ENCODE data around the gene HADHA.
"Not testable (repeated sequence)": the region's sequence is repeated elsewhere in the genome, so short reads cannot be mapped to it uniquely, and the experiment has no call there.

HADHA gene
- total RNA-seq = 261 to 376 (median 321) reads per million in 17 experiments

DNA sequence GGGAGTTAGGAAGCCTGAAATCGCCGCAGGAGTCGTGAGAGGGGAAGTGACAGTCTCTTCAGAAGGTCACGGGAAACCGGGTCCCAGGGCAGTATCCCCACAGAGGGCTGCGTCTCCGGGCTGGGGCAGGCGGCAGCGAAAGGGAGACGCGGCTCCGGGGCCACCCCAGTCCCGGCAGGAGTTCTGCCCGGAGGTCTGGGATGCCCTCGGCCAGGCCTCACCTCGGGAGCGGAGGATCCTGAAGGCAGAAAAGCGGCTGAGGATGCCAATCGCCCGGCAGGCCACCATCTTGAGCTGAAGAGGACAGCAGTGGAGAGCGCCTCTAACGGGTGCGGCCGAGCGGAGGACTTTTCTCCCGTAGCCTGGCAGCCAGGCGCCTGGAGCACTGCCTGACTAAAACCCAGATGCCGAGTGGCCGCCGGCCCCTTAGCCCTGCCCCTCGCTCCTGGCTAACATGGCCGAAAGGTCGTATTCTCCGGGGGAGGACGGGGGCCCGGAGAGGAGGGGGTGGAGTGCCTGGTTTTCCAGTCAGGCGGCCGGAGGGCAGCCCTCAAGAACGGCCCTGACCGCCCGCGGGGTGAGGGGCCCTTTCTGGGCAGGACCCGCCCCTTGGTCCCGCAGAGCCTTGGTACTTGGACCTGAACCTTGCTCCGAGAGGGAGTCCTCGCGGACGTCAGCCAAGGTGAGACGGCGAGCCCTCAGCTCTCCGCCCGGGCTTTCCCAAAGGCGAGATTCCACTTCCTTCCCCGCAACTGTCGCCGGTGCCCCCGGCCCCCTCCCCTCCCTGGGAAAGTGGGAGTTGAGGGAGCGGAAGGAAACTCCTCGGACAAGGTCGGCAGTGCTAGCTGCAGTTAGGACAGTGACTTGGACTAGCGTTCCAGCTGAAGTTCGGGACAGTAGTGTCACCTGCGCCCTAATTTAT is at the start of gene HADHA, which contains the start of gene HADHB:
HADHA (minus strand) TSS at position 324 of the 922 bp plus-strand sequence; CDS start at position 288, 36 bp downstream.
HADHB (plus strand) TSS at position 631 of the 922 bp plus-strand sequence. CDS start 9,316 bp downstream, outside the sequence.
- peak; percentile 86 to 94 (median 93) for DNase-seq

DNA sequence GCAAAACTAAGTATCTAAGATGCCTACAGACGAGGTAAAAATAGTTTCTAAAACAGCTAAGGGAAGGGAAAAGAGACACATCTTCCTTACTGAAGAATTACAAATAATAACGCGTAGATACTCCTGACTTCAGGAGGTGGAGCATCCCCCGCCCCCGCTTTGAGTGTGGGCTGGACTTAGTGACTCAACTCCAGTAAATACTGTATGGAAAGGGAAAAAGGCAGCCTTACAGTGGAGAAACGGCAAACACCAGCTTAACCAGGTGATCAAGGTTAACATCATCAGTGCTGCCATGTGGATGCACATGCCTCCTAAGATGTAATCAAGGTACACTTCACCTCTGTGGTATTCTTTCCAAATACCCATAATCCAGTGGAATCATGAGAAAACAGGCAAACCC is 48.2 kb upstream of the HADHA start:
- DNase-seq = peak; percentile 53 to 84 (median 60)

DNA sequence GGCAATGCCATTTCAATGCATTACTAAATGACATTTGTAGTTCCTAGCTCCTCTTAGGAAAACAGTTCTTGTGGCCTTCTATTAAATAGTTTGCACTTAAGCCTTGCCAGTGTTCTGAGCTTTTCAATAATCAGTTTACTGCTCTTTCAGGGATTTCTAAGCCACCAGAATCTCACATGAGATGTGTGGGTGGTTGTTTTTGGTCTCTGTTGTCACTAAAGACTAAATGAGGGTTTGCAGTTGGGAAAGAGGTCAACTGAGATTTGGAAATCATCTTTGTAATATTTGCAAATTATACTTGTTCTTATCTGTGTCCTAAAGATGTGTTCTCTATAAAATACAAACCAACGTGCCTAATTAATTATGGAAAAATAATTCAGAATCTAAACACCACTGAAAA is 45.6 kb upstream of the HADHA start:
- DNase-seq = peak; percentile 52 to 83 (median 74)

DNA sequence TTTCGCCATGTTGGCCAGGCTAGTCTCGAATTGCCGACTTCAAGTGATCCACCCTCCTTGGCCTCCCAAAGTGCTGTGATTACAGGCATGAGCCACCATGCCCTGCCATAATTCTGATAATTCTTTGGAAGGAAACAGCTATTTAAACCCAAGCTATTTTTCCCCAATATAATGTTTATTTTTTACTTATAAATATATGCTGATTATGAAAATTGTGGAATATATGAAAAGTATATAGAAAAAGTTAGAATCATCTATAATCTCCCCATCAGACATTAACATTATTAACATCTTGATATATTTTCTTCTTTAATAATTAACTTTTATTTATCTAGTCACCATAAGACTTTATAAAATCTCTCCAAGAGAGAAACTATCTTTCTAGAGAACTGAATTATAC is 41.5 kb upstream of the HADHA start:
- DNase-seq = no peak

DNA sequence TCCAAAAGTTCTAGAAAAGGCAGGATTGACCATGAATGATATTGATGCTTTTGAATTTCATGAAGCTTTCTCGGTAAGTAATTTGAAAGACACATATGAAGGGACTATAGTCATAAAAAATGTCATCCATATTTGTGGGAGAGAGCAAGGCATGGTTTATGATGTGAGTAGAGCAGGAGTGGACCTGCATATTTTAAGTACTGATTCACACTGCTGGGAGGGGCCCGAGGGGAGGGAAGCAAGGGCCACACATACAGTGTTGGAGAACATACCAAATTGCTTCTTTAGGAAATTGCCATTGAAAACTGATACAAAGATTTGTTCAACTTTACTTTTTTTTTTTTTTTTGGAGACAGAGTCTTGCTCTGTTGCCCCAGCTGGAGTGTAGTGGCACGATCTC is 39.7 kb upstream of the HADHA start:
- DNase-seq = no peak

DNA sequence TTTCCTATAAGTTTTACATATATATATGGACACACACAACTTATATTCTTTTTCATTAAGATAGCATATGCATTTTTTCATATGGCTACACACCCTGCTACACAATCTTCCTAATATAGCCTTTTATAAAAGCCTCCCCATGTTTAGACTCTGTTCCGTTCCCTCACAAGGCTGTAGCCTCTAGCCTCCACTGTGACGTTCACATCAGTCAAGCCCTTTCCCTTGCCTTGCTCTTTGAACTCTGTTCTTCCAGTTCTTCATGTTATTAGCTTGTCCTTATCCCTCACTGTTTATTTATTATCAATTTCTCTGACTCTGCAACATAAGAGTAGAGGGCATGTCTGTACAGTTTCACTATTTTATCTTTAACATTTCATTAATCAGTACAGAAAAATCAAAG is 39.2 kb upstream of the HADHA start:
- DNase-seq = no peak

DNA sequence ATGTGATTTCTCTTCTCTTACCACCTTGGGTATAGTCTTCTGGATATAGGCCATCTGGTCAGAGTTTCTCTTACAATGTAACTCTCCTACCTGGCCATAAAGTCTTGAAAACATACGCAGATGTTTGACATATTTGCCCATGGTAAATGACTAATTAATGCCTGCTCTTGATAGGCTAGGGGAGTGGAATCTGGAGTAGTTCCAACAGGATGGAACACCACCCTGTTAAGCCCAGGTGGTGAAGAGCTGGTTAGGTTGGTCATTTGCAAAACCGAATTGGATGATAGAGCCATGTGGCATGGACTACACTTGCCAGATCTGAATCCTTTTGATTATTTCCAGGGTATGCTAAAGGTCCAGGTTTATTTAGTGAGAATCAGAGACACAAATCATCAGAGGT is 36.8 kb upstream of the HADHA start:
- no peak for DNase-seq

DNA sequence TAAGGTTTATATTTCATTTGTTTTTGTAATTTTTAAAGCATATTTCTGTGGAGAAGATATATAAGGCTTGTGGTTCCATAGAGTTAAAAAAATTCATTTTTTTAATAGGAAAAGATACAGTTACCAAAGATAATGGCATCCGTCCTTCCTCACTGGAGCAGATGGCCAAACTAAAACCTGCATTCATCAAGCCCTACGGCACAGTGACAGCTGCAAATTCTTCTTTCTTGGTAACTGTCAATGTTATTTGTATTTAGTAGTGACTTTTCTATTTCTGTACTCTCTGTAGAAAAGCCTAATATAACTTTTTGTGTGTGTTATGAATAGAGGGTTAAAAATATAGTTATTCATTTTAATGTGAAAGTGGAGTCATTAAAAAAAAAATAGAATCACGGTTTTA is 35.5 kb upstream of the HADHA start:
- no peak for DNase-seq

DNA sequence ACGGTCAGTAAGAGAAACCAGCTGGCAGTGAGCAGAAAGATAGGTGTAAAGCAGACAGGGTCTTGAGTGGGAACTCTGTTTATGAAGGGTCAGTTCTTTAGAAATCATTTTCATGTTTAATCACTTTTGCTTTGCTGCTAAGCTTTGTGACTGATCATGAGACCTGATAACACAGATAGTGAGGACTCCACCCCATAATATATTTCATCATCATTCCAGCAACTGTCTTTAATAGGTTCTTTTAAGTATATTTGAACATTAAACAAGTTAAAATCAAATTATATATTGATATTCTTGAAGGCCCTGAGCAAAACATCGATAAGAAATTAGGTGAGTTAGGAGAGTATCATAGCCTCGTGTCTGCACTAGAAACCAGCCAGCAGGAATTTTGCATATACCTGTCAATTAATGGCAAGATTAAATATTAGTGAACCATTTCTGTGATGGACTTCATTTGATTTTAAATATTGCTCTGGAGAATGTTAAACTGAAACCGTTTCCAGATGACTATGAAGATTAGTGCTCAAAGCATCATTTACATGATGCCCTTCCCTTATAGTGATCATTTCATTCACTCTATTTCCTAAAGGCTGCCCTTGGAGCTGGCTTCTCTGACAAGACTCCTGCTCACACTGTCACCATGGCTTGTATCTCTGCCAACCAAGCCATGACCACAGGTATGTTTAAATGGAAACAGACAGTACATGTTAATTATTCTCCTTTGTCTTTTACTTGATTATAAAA is 32.2 kb upstream of the HADHA start:
- no peak for DNase-seq

DNA sequence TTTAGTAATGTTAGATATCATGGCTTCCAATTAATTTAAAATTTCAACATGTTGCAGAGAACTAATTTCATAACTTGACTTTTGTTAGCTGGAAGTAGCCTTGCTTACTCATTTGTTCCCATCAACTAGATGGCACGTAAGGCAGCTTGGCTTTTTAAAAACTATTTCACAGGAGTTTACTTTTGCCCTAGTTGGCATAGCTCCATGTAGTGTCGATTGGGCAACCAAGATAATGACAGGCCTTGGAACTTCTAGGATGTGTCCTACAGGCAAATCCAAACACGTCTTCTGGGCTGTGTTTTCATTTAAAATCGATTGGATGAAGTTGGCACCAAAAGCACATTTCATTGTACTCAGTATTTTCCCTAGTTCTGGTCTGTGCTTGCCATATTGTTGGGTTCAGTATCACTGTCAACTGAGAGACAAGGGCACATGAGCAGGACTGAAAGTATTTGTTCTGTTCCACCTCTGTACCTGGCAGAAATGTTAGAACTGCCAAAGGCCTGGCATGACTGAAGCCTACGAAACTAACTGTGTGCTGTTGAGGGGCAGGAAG is 29.7 kb upstream of the HADHA start:
- peak; percentile 62 to 80 (median 72) for DNase-seq

DNA sequence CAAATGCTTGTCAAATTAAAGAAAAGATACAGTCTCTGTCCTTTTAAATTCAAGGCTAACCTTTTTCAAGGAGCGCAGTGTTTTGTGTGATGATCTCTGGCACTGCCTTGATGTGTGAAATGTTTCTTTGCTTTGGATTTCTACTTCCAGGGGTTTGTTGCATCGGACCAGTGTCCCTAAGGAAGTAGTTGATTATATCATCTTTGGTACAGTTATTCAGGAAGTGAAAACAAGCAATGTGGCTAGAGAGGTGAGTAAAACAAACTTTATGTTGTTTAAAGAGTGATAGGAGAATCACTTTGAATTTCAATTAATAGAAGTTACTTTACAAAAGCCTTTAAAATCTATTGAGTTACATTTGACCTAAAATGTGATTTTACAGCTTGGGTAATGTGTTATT is 29.1 kb upstream of the HADHA start:
- DNase-seq = peak; percentile 8 to 56 (median 34)

DNA sequence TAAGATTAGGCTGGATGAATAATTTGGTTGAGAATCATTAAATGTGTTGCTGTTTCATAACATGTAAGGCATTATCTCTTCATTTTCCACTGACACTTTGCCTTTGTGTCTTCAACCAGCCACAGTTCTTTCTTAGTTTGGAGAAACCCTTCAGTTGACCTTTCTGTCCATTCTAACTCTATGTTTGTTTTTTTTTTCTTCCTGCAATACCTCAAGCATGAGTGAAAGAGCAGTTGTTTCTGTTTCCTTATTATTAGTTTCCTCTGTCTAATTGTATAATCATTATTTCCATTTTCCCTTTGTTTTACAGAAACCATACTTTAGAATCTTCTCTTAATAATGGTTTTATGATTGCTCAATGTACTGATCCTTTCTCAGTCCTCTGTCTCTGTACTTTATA is 25.9 kb upstream of the HADHA start:
- DNase-seq = peak in 1 of 4 experiments; percentile 21

DNA sequence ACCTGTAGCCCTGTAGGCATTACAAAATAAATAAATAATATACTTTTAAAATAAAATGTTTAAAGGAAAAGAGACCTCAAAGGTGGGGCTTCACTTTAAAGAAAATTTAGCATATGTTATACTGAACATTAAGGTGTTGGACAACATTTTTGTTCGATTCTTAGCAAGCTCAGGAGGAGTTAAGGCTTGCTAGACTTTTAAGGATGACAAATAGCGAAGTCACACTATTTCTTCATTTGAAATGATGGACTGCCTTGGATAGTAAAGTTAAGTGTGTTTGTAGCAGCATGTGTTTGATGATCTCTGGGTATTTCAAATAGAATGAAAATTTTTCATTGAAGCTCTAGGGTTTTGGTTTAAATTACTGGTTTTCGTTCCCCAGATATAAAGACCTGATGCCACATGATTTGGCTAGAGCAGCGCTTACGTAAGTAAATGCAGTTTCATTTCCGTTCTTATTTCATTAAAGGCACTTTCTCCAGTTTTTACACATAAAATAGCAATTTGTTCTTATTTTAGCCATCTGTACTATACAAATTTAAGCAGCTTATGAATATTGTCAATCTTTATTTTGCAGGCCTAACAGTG is 25.2 kb upstream of the HADHA start:
- DNase-seq = peak; percentile 31 to 75 (median 60)

DNA sequence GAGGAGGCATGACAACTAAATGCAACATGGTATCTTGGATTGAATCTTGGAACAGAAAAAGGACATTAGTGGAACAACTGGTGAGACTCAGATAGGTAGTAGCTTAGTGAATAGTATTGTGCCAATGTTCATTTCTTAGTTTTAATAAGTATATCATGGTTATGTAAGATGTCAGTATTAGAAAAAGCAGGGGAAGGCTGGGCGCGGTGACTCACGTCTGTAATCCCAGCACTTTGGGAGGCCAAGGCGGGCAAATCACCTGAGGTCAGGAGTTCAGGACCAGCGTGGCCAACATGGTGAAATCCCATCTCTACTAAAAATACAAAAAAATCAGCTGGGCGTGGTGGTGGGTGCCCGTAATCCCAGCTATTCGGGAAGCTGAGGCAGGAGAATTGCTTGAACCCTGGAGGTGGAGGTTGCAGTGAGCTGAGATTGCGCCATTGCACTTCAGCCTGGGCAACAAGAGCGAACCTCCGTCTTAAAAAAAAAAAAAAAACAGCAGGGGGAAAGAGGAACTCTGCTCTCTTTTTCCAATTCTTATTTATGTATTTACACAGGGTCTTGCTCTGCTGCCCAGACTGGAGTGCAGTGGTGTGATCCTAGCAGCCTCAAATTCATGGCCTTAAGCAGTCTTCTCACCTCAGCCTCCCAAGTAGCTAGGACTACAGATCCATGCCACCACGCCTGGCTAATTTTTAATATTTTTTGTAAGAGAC is 24.4 kb upstream of the HADHA start:
- DNase-seq = peak; percentile 6 to 52 (median 47)

DNA sequence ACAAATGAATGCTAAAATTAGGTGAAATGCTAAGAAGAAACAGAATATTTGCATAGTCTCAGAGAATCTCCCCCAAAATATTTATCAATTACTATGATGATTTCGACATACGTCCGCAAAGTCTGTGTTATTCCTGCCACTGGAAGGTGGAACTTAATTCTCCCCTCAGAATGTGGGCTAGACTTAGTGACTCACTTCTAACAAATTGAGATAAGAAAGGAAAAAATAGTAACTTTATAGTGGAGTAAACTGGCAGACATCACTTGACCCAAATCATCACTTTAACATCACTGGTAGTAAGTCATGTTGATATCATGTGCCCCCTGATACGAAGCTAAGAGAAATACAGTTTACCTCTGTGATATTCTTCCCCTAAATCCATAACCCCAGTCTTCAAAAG is 23.8 kb upstream of the HADHA start:
- peak; percentile 4 to 51 (median 26) for DNase-seq

DNA sequence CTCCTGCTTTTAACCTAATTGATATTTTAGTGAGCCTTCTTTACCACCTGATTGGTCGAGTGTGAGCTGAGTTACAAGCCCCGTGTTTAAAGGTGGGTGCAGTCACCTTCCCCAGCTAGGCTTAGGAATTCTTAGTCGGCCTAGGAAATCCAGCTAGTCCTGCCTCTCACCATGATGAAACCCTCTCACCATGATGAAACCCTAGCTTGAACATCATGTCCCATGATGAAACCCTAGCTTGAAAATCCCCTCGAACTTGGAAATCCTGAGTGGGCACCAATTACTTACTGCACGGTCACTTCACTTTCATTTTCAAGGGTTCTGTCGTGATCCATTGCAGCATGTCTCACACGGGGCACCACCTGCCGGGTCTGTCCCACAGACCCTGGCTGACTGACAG is 14.4 kb upstream of the HADHA start:
- DNase-seq = not testable (repeated sequence)

DNA sequence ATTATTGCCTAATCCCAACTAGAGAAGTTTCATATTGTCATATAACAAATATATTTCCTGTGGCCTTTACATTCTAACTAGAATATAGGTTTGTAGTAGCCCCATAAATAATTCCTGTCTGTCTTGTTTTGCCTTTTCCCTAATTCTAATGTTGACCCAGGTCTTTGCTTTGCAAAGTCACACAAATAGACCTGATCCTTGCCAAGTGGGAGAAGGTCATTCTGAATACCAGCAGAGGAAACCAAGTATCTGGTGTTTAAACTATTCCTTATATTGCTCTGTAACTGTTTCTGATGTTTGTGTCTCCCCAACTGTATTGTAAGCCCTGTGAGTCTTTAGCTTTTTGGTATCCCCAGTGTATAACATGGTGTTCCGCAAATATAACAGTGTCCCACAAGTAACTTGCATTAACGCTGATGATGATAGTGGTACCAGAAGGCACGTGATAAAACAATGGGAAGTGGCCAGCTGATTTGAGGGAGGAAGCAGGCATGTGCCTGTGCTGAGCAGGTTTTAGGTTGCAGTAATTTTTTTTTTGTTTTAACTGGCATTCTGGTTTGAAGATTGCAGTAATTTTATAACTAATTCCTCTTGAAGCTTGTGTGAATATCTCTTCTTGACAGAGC is 11.4 kb upstream of the HADHA start:
- peak; percentile 37 to 71 (median 64) for DNase-seq

DNA sequence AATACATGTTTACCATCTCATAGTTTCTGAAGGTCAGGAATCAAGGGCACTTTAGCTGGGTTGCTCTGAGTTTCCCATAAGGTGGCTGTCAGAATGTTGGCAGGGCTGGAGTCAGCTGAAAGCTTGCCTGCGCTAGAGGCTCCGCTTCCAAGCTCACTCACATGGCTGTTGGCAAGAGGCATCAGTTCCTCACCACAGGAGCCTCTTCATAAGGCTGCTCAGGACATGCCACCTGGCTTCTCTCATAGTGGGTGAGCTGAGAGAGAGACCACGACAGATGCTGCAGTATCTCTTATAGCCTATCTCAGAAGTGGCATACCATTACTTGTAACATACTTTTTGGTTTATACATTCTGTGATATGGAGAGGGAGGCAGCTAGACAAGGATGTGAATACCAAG is 7.5 kb upstream of the HADHA start:
- no peak for DNase-seq

DNA sequence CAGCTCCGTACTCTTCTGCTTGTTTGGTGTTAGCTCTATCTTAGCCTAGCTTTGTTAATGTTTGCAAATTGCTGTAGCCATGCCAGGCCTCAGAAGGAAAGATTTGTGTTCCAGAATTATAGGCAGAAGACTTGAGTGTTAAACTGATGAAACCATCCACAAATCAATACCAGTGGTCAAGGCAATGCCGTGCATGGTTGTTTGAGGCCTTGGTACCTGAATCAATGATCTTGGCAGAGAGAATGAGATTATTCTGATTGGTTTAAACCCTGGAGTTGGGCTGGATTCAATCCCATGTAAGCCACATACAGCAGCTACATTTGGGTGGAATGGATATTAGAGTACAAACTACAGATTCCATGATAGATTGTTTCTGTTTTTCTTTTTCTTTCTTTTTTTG is 5.2 kb upstream of the HADHA start:
- DNase-seq = no peak

DNA sequence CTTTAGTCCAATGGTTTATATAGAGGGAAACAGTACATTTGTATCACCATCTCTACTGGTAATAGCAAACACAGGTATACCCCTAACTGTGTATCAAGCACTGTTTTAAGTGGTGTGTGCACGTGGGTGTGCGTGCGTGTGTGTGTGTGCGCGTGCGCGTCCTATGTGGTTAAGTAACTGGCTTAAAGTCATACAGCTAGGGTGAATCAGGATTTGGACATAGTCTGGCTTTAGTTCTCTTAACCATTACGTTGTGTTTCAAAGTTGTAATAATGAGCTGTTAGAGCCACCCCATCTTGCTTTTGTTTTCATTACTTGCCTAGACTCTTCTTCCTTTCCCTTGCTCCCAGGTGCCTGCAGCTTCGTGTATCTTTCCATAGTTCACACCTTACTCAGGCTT is 2.4 kb upstream of the HADHA start:
- peak in 3 of 4 experiments; percentile 35 to 51 (median 47) for DNase-seq

DNA sequence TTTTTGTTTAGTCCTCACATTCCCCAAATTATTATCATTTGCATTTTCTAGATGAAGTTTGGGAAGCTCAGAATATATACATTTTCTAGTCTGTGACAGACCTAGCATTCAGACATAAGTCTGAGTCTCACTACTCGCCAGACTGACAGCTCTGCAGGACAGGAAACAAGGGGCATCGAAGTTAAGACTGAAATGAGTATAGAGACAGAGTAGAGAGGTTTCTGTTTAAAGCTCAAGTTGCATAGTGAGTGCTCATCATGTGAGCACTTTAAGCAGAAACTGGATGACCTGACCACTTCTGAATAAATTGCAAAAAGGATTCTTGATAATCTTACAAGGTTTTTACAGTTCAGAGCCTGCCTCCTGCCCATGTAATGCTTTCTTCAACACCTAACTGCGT is 1.4 kb upstream of the HADHA start:
- peak in 3 of 4 experiments; percentile 23 to 41 (median 30) for DNase-seq

Data from suppressor macrophage (primary cell).